Stimulated activated CD8-positive, alpha-beta memory T cell treated with anti-CD3 and anti-CD28 coated beads, Interleukin-2, amount 100 ng/mL, for 1 hour (primary cell): ENCODE data around the gene CCDC85C.
"Not testable (repeated sequence)": the region's sequence is repeated elsewhere in the genome, so short reads cannot be mapped to it uniquely, and the experiment has no call there.

Experiments
- DNase-seq, 2 donors: peaks; one replicate each; pipeline ENCODE4 v3.0.0-alpha.2; 2020; ENCODE audit warnings: low read depth in 2 of 2

The CCDC85C gene

GRCh38 chr14:99603471-99604277 lies at the start of gene CCDC85C:
TSS of gene CCDC85C (minus strand) at chr14:99604207. CDS start at chr14:99603959, 248 bp downstream.
- DNase-seq, result peak in 1 of 2 donors; percentile 25

- DNase-seq, result no peak
Measured at GRCh38 chr14:99651953-99652746, 48.1 kb upstream of the CCDC85C start.

GRCh38 chr14:99650189-99650588 lies 46.2 kb upstream of the CCDC85C start:
- no peak for DNase-seq

GRCh38 chr14:99649643-99650042 lies 45.6 kb upstream of the CCDC85C start:
- no peak for DNase-seq

- no peak for DNase-seq
Measured at GRCh38 chr14:99649219-99649618, 45.2 kb upstream of the CCDC85C start.

GRCh38 chr14:99648027-99648784 lies 44.2 kb upstream of the CCDC85C start:
- no peak for DNase-seq

- DNase-seq, result no peak
Measured at GRCh38 chr14:99647411-99647810, 43.4 kb upstream of the CCDC85C start.

GRCh38 chr14:99645545-99646505 lies 41.8 kb upstream of the CCDC85C start:
- DNase-seq, result no peak

GRCh38 chr14:99644723-99645544 lies 40.9 kb upstream of the CCDC85C start, which contains the start of gene HHIPL1:
TSS of gene HHIPL1 (plus strand) at chr14:99645129. CDS start at chr14:99645208, 79 bp downstream.
- no peak for DNase-seq

GRCh38 chr14:99644035-99644587 lies 40.1 kb upstream of the CCDC85C start:
- no peak for DNase-seq

- no peak for DNase-seq
Measured at GRCh38 chr14:99643343-99643742, 39.3 kb upstream of the CCDC85C start.

- DNase-seq, result not testable (repeated sequence)
Measured at GRCh38 chr14:99642771-99643170, 38.8 kb upstream of the CCDC85C start.

GRCh38 chr14:99637624-99638023 lies 33.6 kb upstream of the CCDC85C start:
- DNase-seq, result no peak

- no peak for DNase-seq
Measured at GRCh38 chr14:99636487-99636886, 32.5 kb upstream of the CCDC85C start.

GRCh38 chr14:99635116-99635515 lies 31.1 kb upstream of the CCDC85C start:
- no peak for DNase-seq

GRCh38 chr14:99634443-99634842 lies 30.4 kb upstream of the CCDC85C start:
- no peak for DNase-seq

GRCh38 chr14:99633918-99634317 lies 29.9 kb upstream of the CCDC85C start:
- DNase-seq, result no peak

- no peak for DNase-seq
Measured at GRCh38 chr14:99633141-99633540, 29.1 kb upstream of the CCDC85C start.

- DNase-seq, result no peak
Measured at GRCh38 chr14:99632410-99633035, 28.5 kb upstream of the CCDC85C start.
